D341Med (cell line): ENCODE data around the gene ELL2.

ENCODE experiments used
- DNase-seq: peaks from one replicate; pipeline ENCODE4 v3.0.0; 2012; ENCODE audit warnings: low spot score

The ELL2 gene

DNA sequence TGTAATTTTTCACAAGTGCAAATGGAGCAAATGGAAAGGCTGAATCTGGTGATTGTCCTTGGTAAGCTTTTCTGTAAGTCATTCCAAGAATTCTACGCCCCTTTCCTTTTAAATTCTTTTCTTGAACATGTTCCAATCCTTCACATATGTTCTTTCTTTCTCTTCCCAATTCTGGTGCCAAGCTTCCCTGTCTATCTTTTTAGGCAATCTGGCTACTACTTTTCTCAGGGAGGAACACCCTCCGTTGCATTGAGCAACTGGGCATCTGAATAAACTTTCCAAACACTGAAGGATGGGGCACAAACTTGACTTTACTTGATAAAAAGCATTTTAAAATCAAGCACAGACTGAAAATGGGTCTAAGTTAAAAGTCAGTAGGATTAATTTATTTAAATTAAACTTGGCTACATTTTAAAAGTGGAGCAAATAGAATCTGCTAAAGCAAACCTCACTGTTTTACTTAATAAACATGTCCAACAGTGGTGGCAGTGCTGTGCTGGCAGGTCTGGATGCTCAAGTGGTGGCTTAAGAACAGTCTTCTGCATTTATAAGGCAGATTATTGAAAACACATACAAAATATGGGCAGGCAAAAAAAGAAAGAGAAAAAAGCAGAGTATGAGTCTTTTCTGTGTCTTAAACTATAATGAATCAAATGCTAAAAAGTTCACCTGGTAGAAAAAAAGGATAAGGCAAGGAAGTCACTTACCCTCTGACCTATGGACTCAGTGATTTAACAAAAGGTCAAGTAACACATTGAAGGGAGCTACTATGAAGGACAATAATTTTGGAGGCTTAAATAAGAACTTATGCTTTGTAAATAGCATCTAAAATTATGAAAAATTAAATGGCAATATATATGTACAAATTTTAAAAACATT lies 5.4 kb downstream of the ELL2 start:
- no peak for DNase-seq

DNA sequence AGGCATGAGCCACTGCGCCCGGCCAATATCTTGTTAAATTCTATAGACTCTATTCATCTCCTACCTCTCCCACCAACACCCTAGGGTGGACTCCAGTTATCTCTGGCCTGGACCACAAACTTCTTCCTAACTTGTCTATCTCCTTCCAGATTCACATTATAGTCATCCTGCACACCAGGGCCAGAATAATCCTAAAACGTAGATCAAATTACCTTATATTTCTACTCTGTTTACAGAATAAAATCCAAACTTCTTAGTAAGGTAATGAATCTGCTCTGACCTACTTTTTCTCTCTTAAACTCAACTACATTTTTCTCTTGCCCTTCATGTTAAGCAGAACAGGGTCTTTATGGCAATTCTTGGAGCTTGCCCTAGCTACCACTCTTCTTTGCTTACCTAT lies 6.9 kb downstream of the ELL2 start:
- no peak for DNase-seq

DNA sequence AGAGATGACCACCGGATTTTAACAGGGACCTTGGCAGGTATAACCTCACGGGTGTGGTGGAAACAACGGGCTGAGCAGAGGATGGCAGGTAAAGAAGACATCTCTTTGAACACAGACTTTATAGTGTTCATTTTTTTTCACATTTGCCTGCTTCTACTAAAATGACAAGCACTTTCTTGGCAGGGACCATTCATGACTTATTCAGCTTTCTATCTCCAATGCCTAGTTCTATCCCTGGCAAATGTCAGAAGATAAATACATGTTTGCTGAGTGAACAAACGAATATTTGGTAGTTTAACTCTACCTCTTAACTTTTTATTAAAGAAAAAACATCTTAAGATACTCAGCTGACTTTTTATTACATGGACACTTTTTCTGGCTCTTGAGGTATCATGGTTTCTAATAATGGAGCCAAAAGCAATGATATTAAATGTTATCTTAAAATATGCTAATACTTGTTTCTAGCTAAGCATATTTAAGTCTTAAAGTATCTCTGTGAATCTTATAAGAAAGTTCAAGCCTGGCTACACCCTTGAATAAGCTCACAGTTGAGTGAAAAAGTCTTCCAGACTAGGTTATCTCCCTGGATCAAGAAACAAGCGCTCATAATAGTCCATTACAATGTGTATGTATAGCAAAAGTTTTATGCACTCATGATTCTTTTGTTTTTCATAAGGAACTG lies 8.5 kb downstream of the ELL2 start:
- no peak for DNase-seq

DNA sequence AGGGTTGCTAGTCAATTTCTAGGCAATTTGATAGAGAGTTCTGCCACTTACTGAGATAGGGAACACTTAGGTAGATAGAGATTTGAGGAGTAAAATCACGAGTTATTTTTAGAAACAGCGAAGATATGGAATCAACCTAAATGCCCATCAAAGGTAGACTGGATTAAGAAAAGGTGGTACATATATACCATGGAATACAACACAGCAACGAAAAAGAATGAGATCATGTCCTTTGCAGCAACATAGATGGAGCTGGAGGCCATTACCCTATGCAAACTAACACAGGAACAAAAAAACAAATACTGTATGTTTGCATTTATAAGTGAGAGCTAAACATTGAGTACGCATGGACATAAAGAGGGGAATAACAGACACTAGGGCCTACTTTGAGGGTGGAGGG lies 9.7 kb downstream of the ELL2 start:
- DNase-seq: no peak

DNA sequence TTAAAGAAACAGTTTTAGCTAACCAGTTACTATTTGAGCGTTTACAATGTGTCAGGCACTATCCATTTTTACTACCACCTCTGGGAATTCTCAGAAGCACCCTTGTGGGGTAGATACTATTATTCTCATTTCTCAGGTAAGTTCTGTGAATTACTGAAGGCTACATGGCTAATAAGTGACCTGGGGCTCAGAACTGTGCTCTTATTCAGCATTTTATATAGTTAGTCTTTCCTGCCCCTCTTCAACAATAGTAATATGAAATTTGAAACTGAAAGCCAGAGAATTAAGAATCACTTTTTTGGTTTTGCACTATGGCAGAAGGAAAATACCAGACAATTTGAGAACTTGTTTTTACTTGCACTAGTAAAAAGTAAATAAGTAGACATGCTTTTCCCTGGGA lies 11.8 kb downstream of the ELL2 start:
- no peak for DNase-seq

DNA sequence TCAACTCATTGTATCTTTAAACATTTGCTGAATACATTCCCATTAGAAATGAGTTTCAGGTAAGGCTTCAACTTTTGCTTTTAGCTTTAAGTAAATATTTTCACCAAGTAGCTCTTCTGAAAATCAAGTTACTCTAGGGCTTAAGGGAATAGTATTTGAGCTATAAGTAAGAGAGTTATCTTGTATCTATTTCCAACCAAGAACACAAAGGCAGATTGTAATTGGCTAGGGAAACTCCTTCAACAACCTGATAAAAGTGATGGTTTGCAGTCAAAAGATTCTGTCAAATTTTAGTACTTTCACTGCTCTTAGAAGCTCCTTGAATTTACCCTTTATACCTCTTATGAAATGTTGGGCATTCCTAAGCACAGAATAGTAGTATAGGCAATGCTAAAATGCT lies 13.0 kb downstream of the ELL2 start:
- DNase-seq: no peak

DNA sequence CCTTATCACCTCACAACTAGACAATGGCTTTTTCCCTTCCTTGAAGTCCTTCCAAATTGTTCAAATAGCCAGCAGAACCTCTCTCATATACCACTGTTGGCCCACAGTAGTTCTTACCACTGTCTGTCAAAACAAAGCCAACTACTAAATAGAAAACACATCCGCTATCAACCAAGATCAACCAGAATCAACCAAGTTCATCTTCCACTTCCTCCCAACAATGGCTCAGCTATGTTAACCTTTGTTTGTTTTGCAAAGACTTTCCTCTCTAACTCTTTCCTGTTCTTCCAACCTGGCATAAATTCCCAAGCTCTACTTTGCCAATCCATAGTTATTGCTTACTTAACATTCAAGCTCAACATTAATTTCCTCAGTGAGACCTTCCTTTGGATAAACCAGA lies 15.2 kb downstream of the ELL2 start:
- no peak for DNase-seq

DNA sequence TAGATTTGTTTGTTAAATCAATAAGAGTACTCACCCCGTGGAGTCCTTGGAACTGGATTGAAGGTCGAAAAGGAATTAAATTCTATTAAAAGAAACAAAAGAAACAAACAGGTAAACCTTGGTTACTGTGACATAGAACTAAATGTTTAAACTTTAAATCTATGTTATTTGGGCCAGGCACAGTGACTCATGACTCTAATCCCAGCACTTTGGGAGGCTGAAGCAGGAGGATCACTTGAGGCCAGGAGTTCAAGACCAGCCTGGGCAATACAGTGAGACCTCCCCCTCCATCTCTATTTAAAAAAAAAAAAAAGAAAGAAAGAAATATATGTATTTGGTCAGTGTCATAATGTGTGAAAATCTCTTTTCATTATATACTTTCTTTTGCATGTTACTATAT lies 18.7 kb downstream of the ELL2 start:
- no peak for DNase-seq

DNA sequence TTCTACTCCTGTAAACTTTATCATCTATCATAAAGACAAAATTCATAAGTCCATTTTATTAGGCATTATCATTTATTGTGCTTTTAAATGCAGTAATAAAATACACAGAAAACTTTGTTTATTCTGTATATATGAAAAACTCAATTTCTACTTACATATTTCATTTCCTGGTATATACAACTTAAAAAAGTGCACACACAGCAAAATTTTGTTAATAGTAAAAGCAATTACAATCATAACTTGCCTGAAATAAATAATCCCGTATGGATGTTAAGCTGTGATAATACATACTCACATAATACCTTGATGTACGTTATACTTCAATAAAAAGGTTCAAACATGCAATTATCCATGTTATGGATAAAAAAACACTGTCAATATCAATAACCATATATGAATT lies 19.2 kb downstream of the ELL2 start:
- DNase-seq: no peak

DNA sequence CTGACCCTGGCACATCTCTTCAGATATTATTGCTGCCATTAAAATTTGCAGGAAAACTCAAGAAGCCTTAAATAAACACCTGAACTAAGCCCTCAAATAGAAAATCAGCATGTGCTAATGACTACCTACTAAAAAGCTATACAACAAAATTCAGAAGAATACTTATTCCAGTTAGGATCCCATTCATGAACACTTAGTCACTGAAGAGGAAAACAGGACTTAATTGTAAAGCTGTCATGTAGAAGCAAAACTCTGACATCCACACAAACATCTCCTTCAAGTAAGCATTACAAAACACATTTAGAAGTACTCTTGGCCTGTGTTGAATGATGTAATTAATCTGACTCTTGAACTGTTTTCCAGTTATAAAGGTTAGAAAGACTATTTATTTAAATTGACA lies 19.9 kb downstream of the ELL2 start:
- DNase-seq: no peak

DNA sequence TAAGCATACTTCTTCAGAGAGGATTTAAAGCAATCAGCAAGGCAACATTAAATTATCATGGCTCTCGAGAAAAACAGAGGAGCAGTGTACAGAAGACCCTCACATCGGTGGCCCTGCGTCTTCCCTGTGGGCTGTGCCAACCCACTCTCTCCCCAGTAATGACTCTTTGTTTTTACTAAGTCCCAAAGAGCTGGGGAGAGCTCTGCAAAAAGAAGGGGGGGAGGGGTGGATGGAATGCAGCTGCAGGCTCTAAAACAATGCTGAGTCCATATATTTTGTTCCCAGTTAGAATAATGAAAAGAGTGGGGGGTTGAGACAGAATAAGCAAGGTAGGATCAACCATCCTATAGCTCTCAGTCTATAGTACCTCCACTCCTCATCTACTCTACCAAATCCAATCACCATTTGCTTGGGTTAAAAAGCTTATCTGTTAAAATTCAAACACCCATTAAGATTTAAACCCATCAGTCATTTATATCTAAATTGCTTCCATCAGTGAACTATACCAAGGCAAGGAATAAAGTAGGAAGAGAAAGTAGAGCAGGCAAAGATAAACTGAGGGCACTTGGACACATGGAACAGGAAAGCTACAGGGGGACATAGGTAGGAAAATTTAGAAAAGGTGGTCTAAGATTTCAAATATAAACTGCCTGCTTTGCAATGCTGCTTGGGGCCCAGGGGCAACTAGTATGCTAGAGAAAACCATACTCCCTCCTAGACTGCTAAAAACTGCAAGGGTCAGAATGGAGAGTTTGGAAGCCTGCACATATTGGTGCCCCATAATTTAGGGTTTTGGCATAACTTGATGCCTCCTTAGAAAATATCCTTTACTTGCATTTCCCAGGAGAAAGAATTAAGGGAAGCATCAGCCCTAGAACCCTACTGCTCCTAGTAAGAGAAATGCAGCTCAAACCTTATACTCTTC lies 20.6 kb downstream of the ELL2 start:
- no peak for DNase-seq

DNA sequence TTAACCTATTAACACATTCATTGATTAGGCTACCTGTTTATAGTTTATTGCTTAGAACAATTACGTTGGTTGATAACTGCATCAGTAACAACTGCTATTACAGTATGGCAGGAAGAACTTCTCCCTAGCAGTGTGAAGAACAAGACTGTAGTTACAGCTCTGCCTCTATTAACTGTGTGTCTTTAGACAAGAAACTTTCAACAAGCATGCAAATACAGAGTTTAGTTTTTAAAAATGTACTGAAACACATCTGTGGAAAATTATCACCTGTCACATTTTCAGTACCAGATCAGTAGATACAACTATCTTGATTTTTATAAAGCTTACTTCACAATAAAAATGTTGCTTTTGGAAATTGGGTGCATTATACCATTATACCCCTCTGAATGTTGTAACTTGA lies 22.2 kb downstream of the ELL2 start:
- no peak for DNase-seq

DNA sequence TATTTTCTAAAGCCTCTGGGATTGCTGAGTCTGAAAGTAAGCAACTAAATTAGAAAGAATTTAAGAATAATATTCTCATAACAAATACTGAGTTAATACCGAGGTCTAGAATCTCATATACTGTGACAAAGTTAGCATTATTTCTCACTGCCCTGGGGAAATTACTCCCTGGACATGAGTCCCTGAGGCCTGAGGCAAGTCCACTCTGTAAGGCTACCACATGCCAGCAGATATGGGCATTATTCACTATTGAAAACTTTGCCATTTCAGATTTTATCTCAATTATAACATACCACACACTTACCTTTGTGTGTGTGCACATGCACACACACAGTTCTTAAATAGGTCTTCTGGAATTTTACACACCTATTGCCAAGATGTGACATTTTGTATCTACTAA lies 22.9 kb downstream of the ELL2 start:
- DNase-seq: no peak

DNA sequence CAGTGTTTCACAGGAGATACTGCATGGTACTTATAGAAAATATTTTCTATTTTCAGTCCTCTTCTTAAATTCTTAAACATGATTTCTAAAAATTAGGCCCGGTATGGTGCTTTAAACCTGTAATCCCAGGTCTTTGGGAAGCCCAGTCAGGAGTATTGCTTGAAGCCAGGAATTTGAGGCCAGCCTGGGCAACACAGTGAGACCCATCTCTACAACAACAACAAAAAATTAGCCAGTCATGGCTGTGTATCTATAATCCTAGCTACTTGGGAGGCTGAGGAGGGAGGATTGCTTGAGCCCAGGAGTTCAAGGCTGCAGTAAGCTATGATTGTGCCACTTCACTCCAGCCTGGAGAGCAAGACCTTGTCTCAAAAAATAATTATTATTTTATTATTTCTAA lies 23.3 kb downstream of the ELL2 start:
- no peak for DNase-seq

DNA sequence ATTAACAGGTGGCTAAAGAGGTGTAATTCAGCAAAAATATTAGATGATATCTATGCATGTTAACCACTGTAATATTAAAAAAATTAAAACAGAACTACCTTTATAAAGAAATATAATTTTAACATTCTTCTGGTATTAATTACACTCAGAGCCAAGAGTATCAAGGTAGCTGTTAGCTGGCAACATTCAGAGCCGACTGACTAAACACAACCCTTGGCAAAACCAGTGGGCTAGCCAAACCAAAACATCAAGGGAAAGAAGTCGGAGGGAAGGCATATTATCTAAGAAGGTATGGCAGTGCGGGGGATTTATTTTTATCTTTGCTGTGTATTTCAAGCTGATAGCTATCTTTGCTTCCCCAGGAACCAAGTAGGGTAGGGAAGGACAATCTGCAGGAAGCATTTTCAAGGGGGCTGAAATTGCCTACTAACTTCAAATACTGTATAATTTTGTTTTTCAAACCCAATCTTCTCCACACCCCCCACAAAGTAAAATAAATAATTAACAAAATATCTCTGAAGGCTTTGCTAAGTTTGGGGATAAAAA lies 24.0 kb downstream of the ELL2 start:
- DNase-seq: no peak

DNA sequence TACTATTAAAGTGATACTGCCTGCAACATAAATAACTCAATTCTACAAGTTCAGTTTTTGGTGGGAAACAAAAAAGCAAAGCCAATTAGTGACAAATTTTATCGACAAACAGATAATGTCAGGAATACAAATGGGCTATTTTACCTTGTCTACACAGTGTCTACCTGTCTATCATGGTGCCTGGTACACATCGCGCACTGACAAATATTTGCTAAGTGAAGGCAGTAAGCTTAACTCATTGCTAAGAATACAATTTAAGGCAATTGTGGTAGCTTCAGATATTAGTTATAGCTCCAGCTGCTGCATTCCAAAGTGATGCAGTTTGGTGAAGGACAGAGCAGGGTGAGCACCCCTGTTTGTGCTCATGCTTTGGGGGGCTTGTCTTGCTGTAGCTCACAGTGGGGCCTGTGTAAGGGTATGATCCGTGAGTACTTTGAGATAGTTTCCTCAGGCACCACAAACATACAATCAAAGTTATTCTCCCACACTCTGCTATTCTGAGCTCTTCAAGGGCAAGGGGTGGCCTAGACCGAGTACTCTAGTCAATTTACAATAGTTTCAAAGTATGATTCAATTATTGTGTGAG lies 24.7 kb downstream of the ELL2 start:
- no peak for DNase-seq

DNA sequence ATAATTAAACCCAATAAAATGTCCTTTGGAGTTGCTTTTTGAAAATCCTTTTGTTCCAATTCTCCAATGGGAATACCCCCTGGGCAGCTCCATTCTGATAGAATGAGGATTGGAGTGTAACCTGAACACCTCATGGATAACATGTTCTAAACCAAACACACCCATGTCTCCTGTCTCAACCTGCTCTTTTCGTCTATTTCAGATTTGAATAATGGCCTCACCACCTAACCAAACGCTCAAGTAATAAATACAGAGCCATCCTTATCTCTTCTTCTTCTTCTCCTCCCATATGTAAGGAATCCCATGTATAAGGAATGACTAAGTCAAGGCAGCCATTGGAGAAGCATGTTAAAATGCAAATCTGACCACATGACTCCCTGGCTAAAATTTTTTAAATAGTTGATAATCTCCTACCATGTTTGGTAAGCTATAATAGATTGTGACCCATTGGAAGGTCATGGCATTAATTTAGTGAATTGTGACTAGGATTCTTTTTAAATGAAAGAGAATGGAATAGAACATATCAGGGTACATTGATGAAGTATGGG lies 26.0 kb downstream of the ELL2 start:
- no peak for DNase-seq

DNA sequence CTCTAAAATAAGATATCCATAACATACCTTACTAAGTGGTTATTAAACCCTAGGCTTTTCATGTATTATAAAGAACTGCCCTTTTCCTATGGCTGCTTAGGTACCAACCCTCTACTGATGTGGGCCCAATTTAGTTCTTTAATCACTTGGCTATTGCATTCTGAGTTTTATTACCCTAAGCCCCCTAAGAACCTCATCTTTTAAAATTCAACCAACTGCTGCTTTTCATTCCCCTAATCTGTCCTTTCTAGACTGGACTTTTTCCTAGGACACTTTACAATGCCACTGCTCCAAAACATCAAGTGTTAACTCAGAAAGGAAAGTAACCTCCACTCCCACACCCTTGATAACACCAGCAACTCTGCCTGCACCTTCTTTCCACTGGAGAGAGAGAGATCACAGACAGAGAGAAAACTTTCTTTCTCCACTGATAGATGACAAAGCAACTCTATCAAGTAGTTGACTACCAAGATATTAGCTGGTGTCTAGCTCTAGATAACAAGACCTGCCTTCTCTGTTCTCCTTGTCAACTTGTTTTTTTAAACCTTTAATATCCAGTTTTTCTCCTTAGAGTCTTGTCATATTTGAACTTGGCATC lies 27.3 kb downstream of the ELL2 start:
- no peak for DNase-seq

DNA sequence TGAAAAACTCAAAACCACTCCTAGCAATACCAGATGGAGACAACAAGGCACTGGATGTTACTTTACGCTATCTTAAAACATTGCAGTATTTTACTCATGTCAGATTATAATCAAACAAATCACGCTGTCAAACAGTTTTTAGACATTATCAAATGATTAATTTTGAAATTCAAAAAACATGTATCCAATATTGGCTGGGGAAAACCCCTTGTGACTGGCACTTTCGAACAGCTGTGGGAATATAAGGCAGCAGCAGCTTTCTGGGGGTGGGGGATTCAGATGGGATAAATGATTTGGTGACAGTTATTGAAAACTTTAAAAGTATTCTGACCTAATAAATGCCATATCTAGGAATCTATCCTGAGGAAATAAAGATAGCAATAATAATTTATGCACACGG lies 28.7 kb downstream of the ELL2 start:
- DNase-seq: no peak

DNA sequence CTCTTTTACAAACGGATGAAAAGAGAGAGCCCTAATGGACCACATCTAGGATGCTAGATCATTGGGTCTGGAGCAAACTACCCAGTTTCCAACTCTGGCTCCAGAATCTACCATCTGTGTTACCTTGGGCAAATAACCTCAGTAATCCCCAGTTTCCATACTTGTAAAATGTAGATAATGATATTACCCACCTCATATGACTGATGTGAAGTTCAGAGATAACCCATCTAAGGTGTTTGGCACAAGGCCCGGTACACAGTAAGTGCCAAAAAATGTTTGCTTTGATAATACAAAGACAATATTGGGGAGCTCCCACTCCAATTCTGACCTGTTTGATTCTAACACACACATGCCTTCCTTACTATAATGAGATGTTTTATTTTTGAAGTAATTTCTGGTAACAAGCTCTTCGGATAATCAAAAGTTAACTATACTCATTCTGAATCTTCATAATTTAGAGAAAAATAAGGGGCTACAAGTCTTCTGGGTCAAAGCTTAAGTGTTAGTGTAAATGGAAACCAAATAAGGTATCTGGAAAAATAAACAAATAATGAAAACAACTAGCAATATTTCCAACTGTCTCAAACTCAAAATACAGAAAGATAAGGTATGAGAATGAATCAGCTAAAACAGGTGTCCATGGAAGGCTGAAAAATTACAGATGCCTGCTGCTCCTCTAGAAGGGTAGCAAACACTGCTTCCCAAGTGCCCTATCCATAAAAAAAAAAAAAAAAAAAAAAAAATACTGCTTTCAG lies 30.4 kb downstream of the ELL2 start:
- DNase-seq: no peak
